Breast epithelium (tissue), 3 donors: Measurements from ENCODE around the gene WDR36.

Experiments used
- POLR2A ChIP-seq: fragments of 450-650 bp; IDR thresholded peaks from one replicate; pipeline ENCODE4 v1.6.1; 2016; ENCODE audit warnings: antibody characterized with exemption, mild to moderate bottlenecking, moderate library complexity
- POLR2AphosphoS5 ChIP-seq, 3 donors: sonication (generic); formaldehyde crosslinking; IDR thresholded peaks; one replicate each; pipeline ENCODE4 v1.6.1; 2017; ENCODE audit warnings: antibody characterized with exemption in 3 of 3
- TF ChIP-seq, protein P1 (sequence below), 3 donors: fragments of 450-650 bp; IDR thresholded peaks; one replicate each; pipeline ENCODE4 v1.5.1; 2016 to 2017; ENCODE audit warnings: antibody characterized with exemption in 3 of 3, mild to moderate bottlenecking in 3 of 3, moderate library complexity in 3 of 3

- TF ChIP-seq, protein P1, sequence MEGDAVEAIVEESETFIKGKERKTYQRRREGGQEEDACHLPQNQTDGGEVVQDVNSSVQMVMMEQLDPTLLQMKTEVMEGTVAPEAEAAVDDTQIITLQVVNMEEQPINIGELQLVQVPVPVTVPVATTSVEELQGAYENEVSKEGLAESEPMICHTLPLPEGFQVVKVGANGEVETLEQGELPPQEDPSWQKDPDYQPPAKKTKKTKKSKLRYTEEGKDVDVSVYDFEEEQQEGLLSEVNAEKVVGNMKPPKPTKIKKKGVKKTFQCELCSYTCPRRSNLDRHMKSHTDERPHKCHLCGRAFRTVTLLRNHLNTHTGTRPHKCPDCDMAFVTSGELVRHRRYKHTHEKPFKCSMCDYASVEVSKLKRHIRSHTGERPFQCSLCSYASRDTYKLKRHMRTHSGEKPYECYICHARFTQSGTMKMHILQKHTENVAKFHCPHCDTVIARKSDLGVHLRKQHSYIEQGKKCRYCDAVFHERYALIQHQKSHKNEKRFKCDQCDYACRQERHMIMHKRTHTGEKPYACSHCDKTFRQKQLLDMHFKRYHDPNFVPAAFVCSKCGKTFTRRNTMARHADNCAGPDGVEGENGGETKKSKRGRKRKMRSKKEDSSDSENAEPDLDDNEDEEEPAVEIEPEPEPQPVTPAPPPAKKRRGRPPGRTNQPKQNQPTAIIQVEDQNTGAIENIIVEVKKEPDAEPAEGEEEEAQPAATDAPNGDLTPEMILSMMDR (IDR thresholded peaks at IDR 0.05), result no peak
- TF ChIP-seq POLR2AphosphoS5 (IDR thresholded peaks at IDR 0.05), result no peak
- no peak for TF ChIP-seq POLR2A
Measured at GRCh38 chr5:111083323-111083722, 8.8 kb upstream of the WDR36 start.
